ENCODE results near the gene ATG4B.

ATG4B gene

DNA sequence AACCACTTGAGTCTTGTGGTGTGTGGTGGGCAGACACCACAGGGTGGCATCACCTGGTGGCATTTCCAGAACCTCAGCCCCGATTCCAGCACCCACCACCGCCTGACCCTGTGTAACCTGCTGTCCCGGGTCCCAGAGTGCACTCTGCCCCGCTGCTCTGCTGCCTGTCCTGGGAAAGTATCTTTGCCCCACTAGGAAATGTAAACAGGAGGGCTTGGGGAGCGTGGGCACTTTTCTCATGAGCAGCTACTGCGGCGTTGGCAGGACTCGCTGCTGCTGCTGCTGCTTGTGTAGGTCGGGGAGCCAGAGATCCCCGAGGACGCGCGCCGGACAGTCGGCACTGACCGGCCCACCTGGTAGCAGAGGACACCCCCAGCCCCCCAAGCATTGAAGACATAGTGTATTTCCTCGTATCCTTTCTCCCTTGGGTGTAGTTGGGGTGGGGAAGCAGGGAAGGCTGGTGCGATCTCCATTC, 35.7 kb downstream of the ATG4B start:
- TF ChIP-seq EZH2 (IDR thresholded peaks at IDR 0.05; ENCODE audit: borderline replicate concordance, low read depth, low read length, severe bottlenecking) = no peak
- TF ChIP-seq, protein P1, sequence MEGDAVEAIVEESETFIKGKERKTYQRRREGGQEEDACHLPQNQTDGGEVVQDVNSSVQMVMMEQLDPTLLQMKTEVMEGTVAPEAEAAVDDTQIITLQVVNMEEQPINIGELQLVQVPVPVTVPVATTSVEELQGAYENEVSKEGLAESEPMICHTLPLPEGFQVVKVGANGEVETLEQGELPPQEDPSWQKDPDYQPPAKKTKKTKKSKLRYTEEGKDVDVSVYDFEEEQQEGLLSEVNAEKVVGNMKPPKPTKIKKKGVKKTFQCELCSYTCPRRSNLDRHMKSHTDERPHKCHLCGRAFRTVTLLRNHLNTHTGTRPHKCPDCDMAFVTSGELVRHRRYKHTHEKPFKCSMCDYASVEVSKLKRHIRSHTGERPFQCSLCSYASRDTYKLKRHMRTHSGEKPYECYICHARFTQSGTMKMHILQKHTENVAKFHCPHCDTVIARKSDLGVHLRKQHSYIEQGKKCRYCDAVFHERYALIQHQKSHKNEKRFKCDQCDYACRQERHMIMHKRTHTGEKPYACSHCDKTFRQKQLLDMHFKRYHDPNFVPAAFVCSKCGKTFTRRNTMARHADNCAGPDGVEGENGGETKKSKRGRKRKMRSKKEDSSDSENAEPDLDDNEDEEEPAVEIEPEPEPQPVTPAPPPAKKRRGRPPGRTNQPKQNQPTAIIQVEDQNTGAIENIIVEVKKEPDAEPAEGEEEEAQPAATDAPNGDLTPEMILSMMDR (IDR thresholded peaks at IDR 0.05; ENCODE audit: borderline replicate concordance, extremely low read depth, low read length, poor library complexity, severe bottlenecking) = no peak
- peaks cover 16% of the 10 kb centered on the region for H4K20me1 ChIP-seq (ENCODE audit: insufficient read depth, low read length)
- H3K27ac ChIP-seq (ENCODE audit: low read length) = no peak overlapping the region
- H2AFZ ChIP-seq (ENCODE audit: low read depth, low read length) = no peak overlapping the region
- no peak overlapping the region for H3K4me3 ChIP-seq (ENCODE audit: low read depth in 1 of 2, low read length in 2 of 2)
- DNase-seq (no peak), ATAC-seq (ENCODE audit: insufficient read depth, low read depth) (no peak)
- H3K4me2 ChIP-seq (ENCODE audit: insufficient read depth, low read length) = no peak overlapping the region
- H3K36me3 ChIP-seq (ENCODE audit: insufficient read depth, low read length) = peaks cover 91% of the 10 kb centered on the region
- H3K9me3 ChIP-seq (ENCODE audit: insufficient read depth, low read length, severe bottlenecking) = no peaks in the 10 kb centered on the region
- H3K4me1 ChIP-seq (ENCODE audit: insufficient read depth, low read length) = no peaks in the 10 kb centered on the region
- H3K27me3 ChIP-seq (ENCODE audit: insufficient read depth, low read length, poor library complexity) = no peaks in the 10 kb centered on the region
- no peak overlapping the region for H3K9ac ChIP-seq (ENCODE audit: low read depth, low read length)
- no peaks in the 10 kb centered on the region for H3K79me2 ChIP-seq (ENCODE audit: insufficient read depth, low read length)

DNA sequence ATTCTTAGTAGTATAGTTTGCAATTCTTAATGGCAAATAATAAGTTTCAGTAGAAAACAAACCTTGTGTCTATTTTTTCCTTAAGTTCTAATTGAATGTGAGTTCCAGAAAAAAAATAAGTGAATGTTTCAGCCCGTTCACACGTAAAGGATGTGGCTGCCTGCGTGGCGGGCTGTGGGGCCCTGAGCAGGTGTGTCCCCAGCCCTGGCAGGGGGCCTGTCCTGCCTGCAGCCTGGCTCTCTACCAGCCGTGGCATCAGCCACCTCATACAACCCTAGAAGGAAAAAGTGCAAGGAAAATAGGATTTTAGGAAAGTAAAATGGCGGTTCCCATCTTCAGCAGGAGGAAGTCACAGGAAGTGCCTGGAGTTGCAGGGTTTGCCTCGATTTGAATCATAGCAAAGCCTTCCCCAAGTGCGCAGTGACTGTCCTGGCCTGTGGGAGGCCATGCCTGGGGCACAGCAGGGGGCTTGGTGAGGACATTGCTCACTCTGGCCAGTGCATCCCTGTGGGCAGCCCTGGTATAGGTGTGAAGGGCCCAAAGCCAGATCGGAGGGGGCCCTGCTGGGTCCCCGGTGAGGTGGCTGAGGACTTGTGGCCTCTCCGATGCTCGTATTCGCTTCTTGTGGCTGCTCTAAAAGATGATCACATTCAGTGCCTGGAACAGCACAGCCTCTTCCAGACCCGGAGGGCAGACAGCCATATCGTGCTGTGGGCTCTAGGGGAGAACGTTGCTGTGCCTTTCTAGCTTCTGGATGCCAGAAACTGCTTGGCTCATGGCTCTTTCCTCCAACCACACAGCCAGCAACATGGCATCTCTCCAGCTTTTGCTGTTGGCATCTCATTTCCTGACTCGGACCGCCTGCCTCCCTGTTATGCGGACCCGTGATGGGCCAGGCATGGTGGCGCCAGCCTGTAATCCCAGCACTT, 36.6 kb downstream of the ATG4B start:
- peaks cover 20% of the 10 kb centered on the region for H4K20me1 ChIP-seq (ENCODE audit: insufficient read depth, low read length)
- H3K9ac ChIP-seq (ENCODE audit: low read depth, low read length) = no peak overlapping the region
- H3K36me3 ChIP-seq (ENCODE audit: insufficient read depth, low read length) = peaks cover 91% of the 10 kb centered on the region
- H3K27ac ChIP-seq (ENCODE audit: low read length) = peak overlapping the region; percentile 21; the same call in 1 of the 2 replicates
- no peaks in the 10 kb centered on the region for H3K4me1 ChIP-seq (ENCODE audit: insufficient read depth, low read length)
- H3K27me3 ChIP-seq (ENCODE audit: insufficient read depth, low read length, poor library complexity) = no peaks in the 10 kb centered on the region
- H3K9me3 ChIP-seq (ENCODE audit: insufficient read depth, low read length, severe bottlenecking) = no peaks in the 10 kb centered on the region
- TF ChIP-seq, protein P1 (IDR thresholded peaks at IDR 0.05; ENCODE audit: borderline replicate concordance, extremely low read depth, low read length, poor library complexity, severe bottlenecking) = no peak
- TF ChIP-seq EZH2 (IDR thresholded peaks at IDR 0.05; ENCODE audit: borderline replicate concordance, low read depth, low read length, severe bottlenecking) = no peak
- ATAC-seq (ENCODE audit: insufficient read depth, low read depth) (peak; percentile 26; the same call in 2 of the 3 replicates), DNase-seq (no peak)
- H2AFZ ChIP-seq (ENCODE audit: low read depth, low read length) = no peak overlapping the region
- H3K4me2 ChIP-seq (ENCODE audit: insufficient read depth, low read length) = no peak overlapping the region
- no peak overlapping the region for H3K4me3 ChIP-seq (ENCODE audit: low read depth in 1 of 2, low read length in 2 of 2)
- peaks cover 1% of the 10 kb centered on the region; the same call in 1 of the 2 replicates for H3K79me2 ChIP-seq (ENCODE audit: insufficient read depth, low read length)

DNA sequence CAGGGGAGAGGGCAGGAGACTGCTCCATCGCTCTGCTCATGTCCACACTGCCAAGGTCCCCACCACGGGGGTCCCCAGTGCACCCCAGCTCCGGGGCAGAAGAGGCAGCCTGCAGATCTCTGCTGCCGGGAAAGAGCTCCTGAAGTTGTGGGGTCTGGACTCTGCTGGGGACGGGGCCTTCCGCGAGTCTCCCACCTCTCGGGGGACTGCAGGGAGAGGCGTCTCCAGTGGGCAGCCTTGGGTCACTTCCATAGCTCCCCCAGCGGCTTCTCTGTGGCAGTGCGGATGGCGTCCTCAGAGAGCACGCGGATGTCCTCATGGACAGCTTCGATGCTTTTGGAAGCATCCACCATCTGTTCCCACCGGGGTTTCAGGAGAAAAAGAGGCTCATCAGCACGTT, 38.4 kb downstream of the ATG4B start:
- Histone ChIP-seq H3K79me2 (ENCODE audit: insufficient read depth, low read length) (peaks cover 14% of the 10 kb centered on the region; the same call in 1 of the 2 replicates), H3K4me2 (ENCODE audit: insufficient read depth, low read length) (no peak overlapping the region), H3K9me3 (ENCODE audit: insufficient read depth, low read length, severe bottlenecking) (no peaks in the 10 kb centered on the region), H3K4me1 (ENCODE audit: insufficient read depth, low read length) (no peaks in the 10 kb centered on the region), H3K9ac (ENCODE audit: low read depth, low read length) (no peak overlapping the region), H3K27me3 (ENCODE audit: insufficient read depth, low read length, poor library complexity) (no peaks in the 10 kb centered on the region), H3K4me3 (ENCODE audit: low read depth in 1 of 2, low read length in 2 of 2) (no peak overlapping the region), H4K20me1 (ENCODE audit: insufficient read depth, low read length) (peaks cover 29% of the 10 kb centered on the region), H3K27ac (ENCODE audit: low read length) (no peak overlapping the region), H3K36me3 (ENCODE audit: insufficient read depth, low read length) (peaks cover 91% of the 10 kb centered on the region), H2AFZ (ENCODE audit: low read depth, low read length) (no peak overlapping the region)
- ATAC-seq (ENCODE audit: insufficient read depth, low read depth) (no peak), DNase-seq (no peak)
- TF ChIP-seq, protein P1 (IDR thresholded peaks at IDR 0.05; ENCODE audit: borderline replicate concordance, extremely low read depth, low read length, poor library complexity, severe bottlenecking) = no peak
- no peak for TF ChIP-seq EZH2 (IDR thresholded peaks at IDR 0.05; ENCODE audit: borderline replicate concordance, low read depth, low read length, severe bottlenecking)
